Inflammatory macrophage (primary cell): ENCODE measurements around the gene EML1.
A peak's percentile ranks its signal among the peaks of the same experiment; 100 is the strongest.

Source experiments
- DNase-seq, 2 donors: peaks; one replicate each; pipeline ENCODE4 v3.0.0-alpha.2; 2020 to 2022
- total RNA-seq, 18 experiments: gene quantifications; one replicate each; lab custom pipeline; 2026; ENCODE audit warnings: mixed read lengths in 6 of 18, inconsistent platforms in 2 of 18; lab: John Stamatoyannopoulos, UW

EML1 gene
- 0 to 0.18 (median 0.04) reads per million in 18 experiments for total RNA-seq

DNA sequence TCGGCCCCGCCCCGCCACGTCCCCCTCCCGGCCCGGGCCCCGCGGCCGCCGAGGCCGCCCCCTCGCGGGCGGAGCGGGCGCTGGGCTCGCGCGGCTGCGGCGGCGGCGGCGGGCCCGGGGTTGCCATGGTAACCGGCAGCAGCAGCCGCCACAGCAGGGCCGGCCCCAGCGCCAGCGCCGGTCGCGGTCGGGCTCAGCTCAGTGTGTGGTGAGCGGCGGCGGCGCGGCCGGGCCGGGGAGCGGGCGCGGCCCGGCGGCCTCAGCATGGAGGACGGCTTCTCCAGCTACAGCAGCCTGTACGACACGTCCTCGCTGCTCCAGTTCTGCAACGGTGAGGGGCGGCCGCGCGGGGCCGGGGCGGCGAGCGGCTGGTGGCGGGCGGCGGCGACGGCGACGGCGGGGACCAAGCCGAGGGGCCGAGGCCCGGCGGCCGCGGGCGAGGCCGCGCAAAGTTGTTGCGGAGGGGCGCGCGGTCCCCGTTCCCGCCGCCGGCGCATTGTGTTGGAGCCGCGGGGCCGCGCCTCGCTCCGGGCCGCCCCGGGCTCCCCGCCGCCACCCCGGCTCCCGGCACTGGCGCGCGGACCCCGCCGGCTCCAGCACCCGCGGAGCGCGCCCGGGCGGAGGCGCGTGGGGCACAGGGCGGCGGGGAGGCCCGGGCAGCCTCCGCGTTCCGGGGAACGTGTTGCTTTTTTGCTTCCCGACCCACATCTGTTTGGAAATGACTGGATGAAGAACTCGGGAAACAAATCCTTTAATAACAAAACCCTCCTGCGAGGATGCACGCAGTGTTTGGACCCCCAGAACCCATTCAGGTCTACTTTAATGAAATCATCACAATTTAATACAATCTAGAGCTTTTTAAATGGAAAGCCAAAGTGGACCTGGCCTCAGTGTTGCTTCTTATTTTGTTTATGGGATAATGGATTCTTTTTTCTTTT, at the start of gene EML1:
Gene EML1, plus strand, starts transcription at position 201 of the 938 bp plus-strand sequence. Its CDS starts 64 bp downstream, at position 265.
- DNase-seq = peak in 1 of 2 donors; percentile 30

DNA sequence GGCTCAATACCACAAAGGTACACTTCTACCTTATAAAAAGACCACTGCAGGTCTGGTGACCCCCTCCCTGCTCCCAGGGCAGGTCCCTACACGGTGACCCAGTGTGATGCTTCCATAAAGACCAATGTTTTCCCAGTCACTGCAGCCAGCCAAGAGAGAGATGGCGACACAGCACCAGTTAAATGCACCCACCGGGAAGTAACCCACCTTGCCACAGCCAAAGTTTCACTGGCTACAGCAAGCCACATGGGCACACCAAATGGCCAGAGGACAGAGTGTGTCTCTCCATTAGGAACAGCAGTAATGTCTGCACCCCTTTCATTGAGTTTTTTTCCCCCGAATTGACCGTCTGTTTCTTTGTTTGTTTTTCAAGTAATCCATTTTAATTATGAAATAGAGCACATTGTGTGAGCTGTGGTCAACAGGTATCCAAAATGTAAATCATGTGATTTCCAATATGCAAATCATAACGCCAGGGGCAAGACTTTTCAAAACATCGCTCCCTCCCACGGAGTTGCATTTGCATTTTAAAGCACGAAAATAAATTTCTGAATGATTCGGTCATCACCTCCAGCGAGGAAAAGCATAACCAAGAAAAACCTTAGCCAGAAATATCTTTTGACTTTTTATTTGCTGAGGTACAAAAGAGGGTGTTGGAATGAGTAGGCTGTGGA, 48.9 kb upstream of the EML1 start:
- no peak for DNase-seq

DNA sequence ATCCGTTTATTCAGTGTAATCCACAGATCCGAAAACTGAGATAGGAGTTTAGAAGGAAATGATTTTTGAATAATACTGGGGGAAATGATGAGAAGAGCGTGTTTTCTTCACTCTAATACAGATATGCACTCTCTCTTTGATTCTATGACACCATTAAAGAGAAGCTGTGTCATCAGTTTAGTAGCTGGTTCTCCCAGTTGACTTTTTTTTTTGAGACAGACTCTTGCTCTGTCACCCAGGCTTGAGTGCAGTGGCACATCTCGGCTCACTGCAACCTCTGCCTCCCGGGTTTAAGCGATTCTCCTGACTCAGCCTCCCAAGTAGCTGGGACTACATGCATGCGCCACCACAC, 48.4 kb upstream of the EML1 start:
- DNase-seq = no peak

DNA sequence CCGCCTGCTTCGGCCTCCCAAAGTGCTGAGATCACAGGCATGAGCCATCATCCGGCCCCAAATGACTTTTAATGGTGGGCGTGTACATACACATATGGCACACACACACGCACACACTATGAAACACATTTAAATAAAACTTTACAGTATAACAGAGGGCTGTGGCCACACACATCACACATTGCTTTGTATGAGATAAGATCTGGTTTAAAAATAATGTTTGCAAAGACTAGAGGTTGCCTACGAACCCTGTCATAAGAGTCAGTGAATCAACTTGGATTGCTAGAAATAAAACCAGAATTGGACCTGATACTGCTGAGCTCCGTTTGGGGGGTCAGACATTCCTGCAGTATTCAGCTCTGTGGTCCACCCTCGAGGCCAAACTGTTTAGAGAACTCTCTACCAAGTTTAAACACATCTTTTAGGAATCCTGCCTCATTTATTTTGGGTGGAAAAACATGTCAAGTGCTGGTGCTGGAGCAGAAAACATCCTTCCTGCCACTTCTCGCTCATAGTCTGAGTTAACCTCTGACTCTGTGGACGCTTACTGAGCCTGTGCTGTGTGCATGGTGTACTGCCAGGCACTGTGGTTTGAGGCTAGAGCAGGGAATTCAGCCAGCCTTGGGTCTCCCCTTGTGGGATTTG, 47.8 kb upstream of the EML1 start:
- no peak for DNase-seq

DNA sequence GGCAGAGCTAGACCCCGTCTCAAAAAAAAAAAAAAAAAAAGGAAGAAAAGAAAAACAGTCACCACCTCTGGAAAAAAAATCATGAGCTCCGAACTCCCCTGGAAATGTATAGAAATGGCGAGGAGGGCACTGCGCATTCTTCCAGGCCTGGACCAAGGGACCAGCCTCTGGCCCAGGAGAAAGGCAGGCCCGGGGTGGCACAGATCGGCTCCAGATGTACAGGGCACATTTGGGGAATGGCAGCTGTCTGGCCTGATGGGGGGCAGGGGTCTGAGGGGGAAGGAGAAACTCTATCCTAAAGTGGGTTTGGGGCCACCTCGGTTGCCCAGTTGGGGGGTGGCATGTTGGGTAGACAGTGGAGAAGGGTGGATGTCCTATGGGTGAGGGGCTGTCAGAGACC, 46.0 kb upstream of the EML1 start:
- DNase-seq = no peak

GRCh38 chr14:99747582-99748330, 45.5 kb upstream of the EML1 start:
- no peak for DNase-seq

DNA sequence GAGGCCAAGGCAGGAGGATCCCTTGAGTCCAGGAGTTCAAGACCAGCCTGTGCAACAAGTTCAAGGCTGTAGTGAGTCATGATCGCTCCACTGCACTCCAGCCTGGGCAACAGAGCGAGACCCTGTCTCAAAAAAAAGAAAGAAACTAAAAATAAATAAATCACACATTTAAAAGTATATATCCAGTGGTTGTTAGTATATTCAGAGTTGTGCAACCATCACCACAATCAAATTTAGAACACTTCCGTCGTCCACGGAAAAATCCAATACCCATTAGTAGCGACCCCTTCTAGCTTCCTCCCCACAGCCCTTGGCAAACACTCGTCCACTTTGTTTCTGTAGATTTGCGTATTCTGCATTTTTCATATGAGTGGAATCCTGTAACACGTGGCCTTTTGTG, 44.7 kb upstream of the EML1 start:
- DNase-seq = no peak

DNA sequence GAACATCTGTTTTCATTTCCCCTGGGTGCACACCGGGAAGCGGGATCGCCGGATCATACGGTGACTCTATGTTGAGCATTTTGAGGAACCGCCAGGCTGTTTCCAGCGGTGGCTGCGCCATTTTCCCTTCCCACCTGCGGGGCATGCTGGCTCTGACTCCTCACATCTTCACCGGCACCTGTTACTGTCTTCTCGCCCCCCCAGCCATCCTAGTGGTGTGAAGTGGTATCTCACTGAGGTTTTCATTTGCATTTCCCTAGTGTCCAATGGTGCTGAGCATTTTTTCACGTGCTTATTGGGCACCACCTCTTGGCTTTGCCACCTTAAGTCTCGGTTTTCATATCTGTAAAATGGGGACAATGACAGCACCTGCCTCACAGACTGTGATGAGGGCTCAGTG, 44.1 kb upstream of the EML1 start:
- no peak for DNase-seq

GRCh38 chr14:99749763-99750715, 43.2 kb upstream of the EML1 start:
- no peak for DNase-seq

DNA sequence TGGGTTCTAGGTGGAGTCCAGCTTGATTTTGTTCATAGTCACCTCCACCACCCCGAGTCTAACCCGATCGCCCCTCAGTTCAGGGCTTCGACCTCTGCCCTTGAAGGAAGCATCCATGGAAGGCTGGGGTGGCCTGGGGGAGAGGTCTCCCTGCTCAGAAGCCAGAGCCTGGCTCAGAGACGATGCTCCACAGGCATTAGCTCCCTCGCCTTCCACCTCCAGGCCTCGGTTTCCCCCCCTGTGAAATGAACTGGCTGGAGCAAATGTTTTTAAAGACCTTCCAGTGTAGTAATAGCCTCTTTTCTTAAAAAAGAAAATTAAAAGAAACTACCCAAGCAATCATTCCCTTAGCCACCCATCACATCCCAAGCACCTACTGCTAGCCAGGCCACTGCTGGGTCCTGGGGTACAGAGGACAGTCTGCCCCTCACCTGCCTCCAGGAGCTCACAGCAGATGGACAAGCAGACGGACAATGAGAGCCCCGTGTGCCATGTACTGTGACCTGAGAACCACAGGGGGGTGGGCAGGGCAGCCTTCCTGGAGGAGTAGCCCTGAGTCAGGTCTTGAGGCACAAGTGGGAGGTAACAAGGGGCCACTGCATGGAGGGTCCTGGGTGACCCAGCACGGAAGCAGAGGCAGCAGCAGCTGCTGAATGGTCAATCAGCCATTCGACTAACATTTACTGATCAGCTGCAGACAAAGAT, 42.3 kb upstream of the EML1 start:
- no peak for DNase-seq

DNA sequence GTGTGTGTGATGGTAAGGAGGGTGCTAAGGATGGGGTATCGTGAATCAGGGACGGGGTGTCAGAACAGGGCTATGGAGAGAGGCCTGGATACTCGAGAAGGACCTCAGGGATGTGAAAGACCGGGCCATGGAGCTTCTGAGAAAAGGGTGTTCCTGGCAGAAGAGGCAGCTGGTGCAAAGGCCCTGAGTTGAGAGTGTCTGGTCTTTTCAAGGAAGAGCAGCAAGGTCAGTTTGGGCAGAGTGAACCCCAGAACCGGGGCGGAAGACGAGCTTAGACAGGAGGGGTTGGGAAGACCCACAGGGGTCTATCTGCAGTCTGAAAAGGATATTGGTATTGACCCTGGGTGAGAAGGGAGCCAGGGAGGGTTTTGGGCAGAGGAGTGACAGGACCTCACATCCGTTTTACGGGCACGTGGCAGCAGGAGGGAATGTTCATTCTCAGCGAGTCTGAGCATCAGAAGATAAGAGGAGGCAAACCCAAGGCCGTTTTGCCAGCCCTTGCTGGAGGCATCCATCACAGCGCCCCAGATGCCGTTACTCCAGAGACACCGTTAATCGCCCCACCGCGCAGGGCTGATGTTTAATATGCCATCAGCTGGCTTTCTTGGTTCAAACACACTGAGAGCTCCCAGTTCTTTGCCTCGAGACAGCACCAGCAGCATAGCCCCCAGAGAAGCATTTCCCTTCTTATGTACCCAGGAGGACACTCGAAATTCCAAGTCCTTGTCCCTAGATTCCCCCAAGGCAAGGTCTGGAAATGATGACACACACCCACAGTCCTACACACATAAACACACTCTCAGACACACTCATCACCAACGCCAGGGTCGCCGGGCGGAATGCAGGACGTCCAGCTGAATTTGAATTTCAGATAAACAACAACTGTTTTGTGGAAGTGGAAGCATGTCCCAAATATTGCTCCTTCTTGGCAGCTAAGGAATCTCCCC, 41.4 kb upstream of the EML1 start:
- DNase-seq = no peak

DNA sequence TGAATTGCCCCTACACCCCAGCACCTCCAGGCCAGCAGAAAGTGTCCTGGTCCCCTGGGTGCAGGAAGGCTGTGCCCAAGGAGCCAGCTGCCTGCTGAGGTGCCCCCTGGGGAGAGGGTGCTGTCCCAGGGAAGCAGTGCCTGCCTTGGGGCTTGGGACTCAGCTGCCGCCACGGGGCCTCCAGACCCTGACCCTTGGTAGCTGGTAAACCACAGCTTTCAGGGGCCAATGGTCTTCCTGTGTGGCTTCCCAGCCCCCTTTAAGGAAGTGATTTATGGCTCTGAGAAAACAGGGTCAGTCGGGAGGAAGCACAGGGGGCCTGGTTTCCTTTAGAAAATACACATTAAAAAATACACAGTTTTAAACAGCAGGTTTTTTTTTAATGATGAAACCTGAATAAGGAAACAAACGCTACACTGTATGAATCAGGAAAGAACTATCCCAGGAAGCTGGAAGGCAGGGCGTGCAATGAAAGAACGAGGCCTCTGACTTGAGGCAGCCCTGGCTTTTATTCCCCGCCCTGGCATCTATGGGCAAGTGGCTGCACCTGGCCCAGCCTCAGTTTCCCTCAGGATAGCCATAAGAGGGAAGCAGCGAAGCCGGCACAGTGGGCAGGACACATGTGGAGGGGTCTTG, 40.6 kb upstream of the EML1 start:
- no peak for DNase-seq

GRCh38 chr14:99753225-99754140, 39.7 kb upstream of the EML1 start:
- DNase-seq = no peak

DNA sequence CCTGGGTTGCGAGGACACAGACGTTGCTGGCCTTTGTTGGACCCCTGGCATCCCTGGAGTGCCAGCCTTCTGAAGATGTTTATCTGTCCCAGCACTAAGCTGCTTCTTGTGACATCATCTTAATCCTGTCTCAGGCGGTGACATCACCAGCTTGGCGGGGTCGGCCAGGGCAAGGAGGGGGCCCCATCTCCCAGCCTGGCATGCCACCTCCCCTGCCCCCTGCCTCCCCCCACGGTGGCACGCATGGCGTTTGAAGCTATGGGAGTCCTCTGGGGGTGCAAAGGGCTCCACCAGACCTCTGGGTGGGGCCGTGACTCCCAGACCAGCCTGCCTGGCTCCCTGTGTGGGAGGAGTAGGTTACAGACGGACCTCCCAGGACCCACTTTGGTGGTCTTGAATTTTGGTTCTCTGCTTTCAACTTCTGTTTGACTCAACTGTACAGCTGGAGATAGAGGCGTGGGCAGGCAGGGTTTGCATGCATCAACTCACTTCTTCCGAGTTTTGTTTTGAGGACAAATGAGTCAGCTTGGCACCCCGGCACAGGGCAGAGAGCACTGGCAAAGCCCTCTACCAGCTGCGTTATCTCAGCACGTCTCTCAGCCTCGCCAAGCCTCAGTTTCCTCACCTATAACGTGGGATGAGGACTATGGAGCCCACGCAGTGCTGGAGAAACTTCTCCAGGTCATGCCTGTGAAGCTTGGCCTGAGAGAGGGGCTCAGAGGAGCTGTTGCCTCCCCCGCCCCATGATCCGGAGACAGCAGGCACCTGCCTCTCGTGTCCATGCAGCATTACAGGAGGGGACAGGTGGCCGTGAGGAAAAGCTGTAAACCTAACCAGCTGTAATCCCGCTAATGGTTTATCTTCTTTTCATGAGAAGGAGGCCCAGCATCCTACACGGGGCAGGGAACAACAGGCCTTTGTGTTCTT, 38.8 kb upstream of the EML1 start:
- DNase-seq = no peak

- DNase-seq = no peak
Observed at GRCh38 chr14:99755068-99755405, 38.2 kb upstream of the EML1 start.

GRCh38 chr14:99755629-99756603, 37.3 kb upstream of the EML1 start:
- no peak for DNase-seq
